Right forelimb (tissue), 1 donor: Measurements from ENCODE around the gene CLASP1.
"Not testable (repeated sequence)": the region's sequence is repeated elsewhere in the genome, so short reads cannot be mapped to it uniquely, and the experiment has no call there.

Experiments
- DNase-seq: peaks from one replicate; pipeline ENCODE4 v3.0.0-alpha.2; 2018

The CLASP1 gene

DNA sequence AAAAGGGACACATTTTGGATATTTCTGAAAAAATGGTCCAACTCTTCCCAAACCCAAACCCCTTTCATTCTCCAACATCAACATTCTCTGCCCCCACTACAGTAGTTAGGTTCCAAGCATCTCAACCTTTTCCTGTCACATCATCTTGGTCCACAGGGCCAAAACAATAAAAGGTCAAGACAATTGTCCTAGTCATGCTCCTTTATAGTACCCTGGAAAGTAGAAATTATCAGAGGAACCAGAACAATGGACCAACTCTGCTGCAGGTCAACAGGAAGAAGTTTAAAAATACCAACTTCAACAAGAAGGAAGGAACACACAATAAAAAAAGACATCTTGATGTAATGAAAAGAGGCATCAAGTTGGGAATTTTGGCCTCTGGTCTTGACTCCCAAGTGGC lies 36.1 kb downstream of the CLASP1 start:
- no peak for DNase-seq

DNA sequence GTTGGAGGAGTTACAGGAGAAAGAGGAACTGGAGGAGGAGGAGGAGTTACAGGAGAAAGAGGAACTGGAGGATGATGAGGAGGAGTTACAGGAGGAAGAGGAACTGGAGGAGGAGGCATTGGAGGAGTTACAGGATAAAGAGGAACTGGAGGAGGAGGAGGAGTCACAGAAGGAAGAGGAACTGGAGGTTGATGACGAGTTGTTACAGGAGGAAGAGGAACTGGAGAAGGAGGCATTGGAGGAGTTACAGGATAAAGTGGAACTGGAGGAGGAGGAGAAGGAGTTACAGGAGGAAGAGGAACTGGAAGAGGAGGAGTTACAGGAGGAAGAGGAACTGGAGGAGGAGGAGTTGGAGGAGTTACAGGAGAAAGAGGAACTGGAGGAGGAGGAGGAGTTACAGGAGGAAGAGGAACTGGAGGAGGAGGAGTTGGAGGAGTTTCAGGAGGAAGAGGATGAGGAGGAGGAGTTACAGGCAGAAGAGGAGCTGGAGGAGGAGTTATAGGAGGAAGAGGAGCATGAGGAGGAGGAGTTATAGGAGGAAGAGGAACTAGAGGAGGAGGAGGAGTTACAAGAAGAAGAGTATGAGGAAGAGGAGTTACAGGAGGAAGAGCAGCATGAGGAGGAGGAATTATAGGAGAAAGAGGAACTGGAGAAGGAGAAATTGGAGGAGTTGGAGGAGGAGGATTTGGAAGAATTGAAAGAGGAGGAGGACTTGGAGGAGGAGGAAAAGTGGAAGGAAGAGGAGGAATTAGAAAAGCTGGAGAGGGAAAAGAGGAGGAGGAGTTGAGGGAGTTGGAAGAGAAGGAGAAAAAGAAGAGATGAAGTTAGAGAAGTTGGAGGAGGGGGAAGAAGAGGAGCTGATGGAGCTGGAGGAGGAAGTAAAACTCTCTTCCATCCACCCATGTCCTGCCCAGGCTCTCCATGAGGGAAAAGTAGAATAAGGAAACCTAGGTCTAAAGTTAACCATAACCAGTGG lies 37.2 kb downstream of the CLASP1 start:
- no peak for DNase-seq

DNA sequence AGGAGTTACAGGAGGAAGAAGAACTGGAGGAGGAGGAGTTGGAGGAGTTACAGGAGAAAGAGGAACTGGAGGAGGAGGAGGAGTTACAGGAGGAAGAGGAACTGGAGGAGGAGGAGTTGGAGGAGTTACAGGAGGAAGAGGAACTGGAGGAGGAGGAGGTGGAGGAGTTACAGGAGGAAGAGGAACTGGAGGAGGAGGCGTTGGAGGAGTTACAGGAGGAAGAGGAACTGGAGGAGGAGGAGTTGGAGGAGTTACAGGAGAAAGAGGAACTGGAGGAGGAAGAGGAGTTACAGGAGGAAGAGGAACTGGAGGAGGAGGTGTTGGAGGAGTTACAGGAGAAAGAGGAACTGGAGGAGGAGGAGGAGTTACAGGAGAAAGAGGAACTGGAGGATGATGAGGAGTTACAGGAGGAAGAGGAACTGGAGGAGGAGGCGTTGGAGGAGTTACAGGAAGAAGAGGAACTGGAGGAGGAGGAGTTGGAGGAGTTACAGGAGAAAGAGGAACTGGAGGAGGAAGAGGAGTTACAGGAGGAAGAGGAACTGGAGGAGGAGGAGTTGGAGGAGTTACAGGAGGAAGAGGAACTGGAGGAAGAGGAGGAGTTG lies 38.1 kb downstream of the CLASP1 start:
- not testable (repeated sequence) for DNase-seq

DNA sequence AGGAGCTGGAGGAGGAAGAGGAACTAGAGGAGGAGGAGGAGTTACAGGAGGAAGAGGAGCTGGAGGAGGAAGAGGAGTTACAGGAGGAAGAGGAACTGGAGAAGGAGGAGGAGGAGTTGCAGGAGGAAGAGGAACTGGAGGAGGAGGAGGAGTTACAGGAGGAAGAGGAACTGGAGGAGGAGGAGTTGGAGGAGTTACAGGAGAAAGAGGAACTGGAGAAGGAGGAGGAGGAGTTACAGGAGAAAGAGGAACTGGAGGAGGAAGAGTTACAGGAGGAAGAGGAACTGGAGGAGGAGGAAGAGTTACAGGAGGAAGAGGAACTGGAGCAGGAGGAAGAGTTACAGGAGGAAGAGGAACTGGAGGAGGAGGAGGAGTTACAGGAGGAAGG lies 38.8 kb downstream of the CLASP1 start:
- DNase-seq: not testable (repeated sequence)

DNA sequence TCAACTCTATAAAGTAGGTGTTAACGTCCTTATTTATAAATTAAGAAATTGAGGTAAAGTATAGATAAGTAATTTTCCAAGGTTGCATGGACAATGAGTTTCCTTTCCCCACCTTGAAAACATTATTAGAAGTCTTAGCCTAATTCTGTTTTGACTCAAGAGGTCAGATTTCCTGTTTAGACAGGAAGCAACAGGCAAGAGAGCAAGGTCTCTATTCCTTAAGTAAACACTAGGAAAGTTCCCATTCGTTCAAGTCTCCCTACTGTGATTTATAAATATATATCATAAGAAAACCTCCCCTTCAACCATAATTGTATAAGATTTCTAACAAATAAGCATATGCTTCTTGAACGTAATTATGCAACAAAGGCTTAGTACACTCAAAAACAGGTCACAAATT lies 40.3 kb downstream of the CLASP1 start:
- no peak for DNase-seq

DNA sequence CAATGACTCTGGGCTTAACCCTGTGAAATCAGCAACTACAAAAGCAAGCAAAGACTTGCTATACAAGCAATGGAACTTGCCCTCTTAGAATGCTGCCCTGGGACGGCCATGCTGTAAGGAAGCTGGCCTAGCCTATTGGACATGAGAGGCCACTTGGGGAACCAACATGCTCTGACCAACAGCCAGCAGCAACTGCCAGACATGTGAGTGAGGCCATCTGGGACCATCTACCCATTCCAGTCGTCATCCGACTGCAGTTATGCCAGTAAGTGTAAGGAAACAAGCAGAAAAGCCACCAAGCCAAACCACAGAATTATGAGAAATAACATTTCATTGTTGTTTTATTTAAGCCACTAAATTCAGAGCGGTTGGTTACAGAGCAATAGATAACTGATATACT lies 40.9 kb downstream of the CLASP1 start:
- DNase-seq: no peak

DNA sequence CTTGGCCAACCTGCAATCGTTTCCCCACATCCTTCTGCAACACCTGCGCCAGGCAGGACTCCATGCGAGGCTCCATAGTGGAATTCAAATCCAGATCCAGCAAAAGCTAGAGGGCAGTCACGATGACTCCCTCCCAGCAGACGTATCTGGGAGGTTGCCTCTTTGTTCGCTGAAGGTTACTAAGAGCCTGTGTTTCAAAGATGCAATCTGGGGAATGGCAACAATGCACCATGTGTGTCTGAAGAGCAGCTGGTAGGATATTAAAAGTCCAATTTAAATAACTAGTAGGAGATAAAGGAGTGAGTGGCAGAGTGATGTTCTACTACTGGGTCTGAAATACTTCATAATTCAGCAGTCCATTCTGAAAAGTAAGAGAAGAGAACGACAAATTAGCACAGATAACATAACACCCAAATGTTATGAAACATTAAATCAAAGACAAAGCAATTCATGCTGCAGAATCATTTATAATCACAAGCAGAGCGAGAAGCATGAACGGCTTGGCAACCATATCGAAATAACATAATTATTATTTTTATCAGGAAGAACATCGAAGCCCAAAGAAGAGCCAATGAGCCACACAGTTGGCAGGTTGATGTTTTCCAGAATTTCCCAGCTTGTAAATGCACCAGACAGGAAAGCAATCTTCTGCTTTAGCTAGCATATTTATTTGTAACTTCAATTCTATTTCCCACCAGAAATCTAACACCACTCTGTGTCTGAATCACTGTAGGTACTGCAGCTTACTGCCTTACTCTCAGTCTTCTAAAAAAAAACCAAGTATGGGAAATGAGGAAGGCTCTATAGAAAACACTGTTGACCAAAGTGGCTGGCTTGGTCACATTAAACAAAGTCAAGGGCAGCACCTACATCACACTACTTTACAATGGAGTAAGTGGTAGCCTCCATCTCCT lies 43.2 kb downstream of the CLASP1 start:
- DNase-seq: no peak

DNA sequence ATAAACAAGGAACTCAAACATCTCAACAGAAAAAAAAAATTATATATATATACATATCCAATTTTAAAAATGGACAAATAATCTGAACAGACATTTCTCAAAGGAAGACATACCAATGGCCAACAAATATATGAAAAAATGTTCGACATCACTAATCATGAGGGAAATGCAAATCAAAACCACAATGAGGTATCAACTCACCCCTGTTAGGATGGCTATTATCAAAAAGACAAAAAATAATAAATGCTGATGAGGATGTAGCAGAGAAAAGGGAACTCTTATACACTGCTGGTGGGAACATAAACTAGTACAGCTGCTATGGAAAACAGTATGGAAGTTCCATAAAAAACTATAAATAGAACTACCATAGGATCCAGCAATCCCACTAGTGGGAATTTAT lies 46.1 kb downstream of the CLASP1 start:
- DNase-seq: no peak

DNA sequence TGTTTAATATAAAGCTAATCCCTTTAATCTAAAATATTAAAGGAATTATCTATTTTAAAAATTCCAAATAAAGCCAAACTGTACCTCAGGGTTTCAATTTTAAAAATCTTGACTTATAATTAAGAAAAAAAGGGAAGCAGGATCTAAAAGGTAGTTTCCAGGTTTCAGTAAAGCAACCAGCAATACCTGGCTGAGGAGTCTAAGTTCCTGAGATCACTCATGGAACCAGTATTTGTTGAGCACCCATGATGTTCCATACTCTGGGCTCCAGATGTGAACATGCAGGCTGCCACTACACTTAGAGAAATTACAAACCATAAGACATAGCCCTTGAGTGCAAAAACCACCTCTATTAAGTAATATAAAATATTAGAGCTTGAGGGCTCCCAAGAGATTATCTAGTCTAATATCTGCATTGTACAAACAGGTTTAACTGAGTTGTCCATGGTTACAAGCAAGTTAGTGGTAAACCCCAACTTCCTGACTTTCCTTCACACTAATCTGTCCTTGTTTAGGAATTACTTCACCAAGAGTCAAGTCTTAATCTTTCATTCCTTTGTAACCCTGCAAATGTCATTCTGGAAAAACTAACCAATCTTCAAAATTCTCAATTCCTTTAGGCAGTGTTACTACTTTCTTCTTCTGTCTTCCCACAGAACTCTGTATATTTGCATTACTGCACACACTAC lies 49.2 kb downstream of the CLASP1 start:
- no peak for DNase-seq

DNA sequence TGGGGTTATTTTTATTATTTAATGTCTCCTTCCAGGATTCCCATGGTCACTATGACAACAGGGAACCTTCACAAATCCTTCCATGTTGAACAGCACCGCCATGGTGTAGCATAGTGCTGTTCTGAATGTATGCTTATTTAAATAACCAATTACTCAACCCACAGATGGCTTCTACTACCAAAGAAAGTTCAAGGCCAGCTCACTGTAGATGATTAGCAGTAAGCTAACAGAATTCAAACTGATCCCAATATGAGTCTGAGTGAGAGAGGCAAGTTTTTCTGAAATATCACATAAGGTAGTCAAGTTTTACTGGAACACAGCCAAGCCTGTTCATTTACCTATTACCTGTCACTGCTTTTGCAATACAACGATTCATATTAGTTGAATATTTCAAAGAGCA lies 51.2 kb downstream of the CLASP1 start:
- DNase-seq: no peak

DNA sequence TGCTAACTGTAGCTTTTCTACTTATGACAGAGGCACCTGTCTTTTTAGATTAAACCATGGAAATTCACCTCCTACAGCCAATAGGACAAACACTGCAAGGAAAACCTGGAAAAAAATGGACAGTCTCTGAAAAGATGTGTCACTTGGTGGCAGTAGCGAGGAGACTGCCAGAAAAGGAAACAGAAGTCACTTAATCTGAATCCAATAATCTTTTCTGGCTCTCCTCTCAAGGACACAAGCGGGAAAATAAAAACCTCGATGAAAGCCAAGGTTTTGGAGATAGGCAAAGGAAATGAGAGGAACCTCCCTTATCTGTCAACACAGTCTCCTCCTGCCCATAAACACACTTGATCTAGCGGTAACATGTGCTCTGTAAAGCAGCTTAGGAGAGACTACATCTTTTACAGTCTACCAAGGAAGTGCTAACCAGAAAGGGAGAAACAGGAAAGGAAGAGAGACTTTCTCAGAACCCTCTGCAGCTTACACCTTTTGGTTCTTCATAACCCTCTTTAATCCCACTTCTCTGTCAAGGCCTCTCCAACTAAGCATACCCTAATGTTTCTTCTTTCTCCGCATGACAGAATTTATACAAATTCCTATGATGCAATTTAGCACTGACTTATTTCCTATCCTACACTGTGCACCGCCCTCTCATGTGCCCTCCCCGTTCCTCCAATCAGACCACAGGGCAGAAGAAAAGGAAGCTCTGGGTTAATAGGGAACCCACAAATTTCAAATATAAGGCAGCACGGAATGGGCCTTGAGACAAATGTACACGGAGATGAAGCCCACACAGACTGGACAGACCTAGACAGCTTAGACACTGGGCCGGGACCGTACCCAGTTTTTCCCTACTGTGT lies 52.8 kb downstream of the CLASP1 start:
- DNase-seq: no peak

DNA sequence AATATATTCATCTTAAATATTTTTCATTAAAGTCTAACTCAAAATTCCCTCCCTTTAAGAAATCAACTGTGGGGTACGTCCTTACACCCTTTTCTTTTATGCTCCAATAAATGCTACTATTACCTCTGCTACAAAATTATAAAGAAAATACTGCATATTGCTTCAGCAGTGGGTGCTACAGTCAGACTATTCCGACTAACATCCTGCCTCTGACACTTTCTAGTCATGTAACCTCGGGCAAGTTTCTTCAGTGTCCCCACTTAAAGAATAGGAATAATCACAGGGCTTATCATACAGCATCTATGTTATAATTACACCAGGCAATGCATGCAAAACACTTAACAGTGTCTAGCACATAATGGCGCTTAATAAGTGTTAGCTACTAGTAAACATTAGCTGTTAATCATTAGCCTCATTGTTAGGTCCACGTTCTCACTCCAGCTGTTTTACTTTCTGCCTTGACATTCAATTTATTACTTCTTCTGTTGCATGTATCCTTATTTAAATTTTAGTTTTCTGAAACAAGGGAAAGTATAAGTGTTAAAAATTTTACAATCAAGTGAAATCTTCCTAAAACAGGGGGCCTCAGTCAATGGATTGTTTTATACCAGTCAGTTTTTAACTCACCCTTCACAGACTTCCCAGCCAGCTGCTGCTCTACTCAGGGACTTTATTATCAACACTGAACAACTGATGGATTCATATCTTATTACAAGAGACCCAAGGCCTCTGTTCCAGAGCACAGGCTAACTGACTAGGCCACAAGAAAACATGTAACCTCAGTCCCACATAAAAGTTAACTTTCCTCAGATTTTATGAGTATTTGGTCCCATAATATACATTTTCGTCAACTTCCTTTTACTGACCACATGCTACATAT lies 54.0 kb downstream of the CLASP1 start:
- no peak for DNase-seq

DNA sequence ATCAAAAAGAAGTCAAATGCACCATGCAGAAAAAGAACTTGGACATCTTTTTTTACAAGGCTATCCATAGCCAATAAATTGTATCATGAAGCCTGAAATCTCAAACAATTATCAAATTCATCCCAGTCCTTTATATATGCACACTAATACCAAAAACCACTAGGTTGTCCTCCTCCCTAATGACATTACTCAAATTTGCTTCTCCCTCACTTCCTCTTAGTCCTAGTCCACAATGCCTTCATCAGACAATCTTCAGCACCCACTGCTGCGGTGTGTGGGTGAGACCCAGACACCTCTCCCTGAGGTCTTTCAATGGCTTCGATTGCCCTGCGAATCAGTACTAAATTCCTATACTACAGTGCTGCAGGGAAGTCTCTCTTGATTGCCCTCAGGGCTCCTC lies 58.1 kb downstream of the CLASP1 start:
- DNase-seq: no peak

DNA sequence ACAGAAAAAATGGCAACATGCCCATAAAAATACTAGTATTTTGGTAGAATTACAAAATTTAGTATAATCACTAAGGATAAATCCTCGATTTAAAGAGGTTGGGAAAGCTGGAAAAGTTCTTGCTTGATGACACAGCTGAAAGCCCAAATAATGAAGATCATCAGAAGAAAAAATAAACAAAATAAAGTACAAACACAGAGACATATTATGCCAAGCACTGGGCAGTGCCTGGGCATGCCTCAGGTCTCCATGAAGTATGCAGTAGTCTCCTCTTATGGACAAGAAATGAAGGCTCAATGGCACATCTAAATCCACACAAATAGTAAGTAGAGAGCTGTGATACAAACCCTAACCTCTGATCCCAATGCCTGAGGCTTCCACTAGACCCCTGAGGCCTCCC lies 60.9 kb downstream of the CLASP1 start:
- DNase-seq: no peak

DNA sequence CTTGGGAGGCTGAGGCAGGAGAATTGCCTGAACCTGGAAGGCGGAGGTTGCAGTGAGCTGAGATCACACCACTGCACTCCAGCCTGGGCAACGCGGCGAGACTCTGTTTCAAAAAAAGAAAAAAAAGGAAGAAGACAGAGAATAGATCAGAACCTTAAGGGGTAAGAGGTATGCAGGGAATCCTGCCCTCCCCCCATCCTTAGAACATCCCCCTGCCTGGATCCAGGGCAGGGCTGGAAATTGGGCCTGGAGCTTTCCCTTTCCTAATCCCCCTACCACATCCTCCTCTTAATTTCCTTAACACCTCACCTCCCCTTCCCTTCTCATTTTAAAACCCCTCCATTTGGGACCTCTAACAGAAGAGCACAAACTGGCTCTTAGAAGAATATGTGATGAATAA lies 62.1 kb downstream of the CLASP1 start:
- no peak for DNase-seq

DNA sequence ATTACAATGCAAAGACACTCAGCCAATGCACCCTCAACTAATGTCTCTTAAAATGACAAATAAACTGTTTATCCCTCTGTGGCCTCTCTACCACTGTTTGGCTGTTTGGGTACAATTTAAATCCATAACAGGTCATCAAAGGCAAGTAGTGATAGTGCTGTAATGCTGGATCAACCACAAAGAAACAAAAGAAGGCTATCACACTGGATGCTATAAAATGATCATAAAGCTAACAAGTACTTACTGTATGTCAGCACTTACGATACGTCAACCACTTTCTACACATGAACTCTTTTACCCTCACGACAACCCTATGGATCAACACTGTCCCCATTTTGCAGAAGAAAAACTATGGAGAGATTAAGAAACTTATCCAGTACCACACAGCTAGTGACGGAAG lies 64.5 kb downstream of the CLASP1 start:
- DNase-seq: no peak

DNA sequence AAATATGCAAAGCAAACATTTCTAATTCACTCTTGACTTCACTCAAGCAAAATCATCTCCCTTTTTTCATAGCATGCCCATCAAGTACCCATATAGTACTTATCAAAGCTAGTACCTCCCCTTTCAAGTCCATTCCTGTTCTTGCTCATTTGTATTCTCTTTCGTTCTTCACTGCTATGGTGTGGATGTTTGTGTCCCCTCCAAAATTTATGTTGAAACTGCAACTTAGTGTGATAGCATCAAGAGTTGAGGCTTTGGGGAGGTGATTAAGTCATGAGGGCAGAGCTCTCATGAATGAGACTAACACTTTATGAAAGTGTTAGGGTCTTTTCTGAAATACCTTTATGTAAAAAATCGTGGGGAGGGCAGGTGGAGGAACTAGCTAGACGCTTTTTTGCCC lies 65.7 kb downstream of the CLASP1 start:
- no peak for DNase-seq

DNA sequence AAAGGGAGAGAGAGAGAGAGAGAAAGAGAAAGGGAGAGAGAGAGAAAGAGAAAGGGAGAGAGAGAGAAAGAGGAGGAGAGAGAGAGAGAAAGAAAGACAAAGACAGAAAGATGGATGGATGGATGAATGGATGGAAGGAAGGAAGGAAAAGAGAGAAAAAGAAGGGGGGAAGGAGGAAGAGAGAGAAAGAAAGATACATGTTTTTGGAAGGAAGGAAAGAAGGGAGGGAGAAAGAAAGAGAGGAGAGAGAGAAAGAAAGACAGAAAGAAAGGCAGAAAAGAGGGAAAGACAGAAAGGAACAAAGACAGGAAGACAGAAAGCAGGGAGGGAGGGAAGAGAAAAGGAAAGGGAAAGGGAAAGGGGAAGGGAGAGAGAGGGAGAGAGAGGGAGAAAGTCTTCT lies 67.0 kb downstream of the CLASP1 start:
- no peak for DNase-seq

DNA sequence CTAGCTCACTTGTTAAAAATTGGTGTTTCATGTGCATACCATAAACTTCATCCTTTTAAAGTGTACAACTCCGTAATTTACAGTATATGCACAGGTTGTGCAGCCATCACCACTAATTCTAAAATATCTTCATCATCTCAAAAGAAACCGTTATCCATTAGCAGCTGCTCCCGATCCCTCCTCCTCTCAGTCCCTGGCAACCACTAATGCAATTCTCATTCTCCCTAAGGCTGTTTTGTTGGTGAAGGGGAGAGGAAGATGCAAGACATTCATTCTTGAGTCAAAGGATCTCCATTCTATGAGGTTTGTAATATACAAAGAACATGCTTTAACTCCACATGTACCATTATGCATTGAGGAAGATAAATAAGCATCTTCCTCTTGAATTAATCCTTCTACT lies 70.0 kb downstream of the CLASP1 start:
- DNase-seq: no peak

DNA sequence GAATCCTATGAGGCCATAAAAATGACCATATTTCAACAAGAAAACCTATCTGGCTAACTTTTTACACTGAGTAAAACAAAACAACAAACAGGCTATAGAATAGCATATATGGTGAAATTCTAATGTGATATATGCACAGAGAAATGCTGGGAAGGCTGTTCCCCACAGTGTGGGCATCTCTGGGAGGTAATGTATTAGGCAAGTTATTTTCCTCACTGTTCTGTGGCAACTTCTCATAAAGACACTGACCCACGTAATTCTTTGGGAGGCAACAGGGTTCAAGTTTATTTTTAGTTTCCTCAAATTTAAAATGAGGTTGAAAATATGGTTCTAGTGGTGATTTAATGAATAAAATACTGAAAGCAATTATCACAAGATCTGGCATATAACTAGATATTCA lies 71.9 kb downstream of the CLASP1 start:
- DNase-seq: no peak

DNA sequence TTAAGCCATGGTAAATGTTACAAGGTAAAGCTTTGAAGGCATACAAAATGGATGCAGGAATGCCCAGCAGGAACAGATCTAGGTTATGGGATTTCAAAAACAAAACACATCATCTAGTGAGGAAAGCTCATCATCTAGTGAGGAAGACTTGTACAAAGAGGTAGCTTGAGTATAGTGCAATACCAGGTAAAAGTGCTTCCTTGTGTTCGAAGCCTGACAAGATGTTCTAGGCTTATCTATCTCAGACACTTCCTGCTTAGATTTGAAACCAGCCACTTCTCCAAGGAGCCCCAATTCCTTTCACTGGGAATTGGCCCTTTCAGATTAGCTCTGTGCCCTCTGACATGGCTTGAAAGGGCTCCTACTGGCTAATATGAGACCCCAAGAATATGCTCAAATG lies 73.0 kb downstream of the CLASP1 start:
- DNase-seq: no peak
